Stimulated activated CD8-positive, alpha-beta memory T cell treated with anti-CD3 and anti-CD28 coated beads, Interleukin-4, amount 100 ng/mL, for 48 hours (primary cell): Measurements from ENCODE around the gene FAM53A.
"Not testable (repeated sequence)": the region's sequence is repeated elsewhere in the genome, so short reads cannot be mapped to it uniquely, and the experiment has no call there.

Experiments
- DNase-seq: peaks from one replicate; pipeline ENCODE4 v3.0.0-alpha.2; 2020

Gene FAM53A

DNA sequence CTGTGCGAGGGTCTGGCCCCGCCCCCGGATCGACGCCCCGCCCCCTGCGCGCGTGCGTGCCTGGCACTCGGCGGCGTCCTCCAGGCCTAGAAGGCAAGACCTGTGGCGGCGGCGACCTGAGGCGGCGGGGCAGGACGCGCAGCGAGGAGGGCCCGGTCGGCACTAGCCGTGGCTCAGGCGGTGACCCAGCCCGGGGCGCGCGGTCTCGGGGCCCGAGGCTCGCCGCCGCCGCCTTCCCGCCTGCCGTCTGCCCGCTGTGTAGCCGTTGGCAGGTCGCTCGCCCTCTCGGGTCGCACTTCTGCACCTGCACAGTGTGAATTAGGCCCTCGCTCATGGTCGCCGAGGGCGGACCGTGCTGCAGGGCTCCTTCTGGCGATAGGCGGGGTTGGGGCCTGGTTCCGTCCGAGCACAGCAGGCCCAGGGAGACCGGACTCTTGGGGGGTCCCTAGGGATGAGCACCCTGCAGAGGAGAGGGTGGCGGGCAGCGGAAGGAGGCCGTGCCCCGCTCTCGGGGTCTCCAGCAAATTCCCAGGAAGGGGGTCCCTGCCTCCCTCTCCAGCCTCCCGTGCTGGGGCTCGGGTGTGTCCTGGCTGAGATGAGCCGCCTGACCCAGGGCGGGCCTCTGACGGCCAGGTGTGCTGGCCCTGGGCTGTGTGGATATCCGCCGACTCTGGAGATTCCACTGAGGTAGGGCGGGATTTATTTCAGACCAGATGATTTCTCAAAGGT, 557 bp upstream of the FAM53A start:
- DNase-seq, result peak; percentile 98

DNA sequence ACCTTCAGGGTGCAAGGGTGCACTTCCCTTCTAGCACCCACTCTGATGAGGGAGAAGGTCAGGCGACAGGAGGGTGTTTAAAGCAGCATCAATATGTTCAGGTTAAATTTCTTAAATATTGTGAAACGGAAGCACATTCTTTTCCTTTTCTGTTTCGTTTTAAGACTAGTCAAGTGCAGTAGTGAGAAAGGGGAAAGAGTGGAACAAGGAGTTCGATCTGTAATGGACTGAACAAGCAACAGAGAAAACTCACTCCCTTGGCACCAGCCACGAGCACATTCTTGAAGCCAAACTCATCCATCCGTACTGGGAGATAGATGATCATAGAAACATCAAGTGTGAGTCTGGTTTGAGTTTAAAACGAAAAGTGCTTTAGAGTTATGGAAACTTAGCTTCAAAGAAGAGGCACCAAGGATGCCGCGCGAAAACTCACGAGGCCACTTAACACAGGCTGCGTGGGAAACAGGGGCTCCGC, 815 bp downstream of the FAM53A start:
- no peak for DNase-seq

DNA sequence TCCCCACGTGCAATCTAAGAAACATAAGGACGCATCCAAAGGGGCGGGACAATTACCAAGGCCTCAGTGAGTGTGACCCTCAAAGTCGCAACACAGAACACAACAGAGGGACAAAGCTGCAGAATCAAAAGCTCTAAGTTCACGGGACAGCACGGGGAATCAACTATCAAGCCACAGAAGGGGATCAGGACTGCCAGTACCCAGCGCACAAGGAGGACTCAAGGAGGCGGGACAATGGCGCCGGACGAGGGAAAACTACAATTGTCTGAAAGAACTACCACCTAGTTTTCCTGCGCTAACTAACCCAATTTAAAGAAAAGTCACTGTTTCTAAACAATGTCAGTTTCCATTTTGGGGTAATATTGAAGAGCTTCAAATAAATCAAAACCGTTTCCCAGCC, 1.3 kb downstream of the FAM53A start:
- DNase-seq, result no peak

DNA sequence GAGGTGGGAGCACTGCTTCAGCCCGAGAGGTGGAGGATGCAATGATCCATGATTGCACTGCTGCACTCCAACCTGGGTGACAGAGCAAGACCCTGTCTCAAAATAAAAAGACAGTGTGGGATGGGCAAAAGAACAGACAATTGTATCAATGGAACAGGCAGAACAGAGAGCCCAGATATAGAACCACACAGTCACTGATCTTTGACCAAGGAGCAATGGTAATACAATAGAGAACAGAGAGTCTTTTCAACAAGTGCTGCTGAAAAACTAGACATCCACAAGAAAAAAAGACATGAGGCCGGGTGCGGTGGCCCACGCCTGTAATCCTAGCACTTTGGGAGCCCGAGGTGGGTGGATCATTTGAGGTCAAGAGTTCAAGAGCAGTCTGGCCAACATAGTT, 5.9 kb downstream of the FAM53A start:
- DNase-seq, result no peak

DNA sequence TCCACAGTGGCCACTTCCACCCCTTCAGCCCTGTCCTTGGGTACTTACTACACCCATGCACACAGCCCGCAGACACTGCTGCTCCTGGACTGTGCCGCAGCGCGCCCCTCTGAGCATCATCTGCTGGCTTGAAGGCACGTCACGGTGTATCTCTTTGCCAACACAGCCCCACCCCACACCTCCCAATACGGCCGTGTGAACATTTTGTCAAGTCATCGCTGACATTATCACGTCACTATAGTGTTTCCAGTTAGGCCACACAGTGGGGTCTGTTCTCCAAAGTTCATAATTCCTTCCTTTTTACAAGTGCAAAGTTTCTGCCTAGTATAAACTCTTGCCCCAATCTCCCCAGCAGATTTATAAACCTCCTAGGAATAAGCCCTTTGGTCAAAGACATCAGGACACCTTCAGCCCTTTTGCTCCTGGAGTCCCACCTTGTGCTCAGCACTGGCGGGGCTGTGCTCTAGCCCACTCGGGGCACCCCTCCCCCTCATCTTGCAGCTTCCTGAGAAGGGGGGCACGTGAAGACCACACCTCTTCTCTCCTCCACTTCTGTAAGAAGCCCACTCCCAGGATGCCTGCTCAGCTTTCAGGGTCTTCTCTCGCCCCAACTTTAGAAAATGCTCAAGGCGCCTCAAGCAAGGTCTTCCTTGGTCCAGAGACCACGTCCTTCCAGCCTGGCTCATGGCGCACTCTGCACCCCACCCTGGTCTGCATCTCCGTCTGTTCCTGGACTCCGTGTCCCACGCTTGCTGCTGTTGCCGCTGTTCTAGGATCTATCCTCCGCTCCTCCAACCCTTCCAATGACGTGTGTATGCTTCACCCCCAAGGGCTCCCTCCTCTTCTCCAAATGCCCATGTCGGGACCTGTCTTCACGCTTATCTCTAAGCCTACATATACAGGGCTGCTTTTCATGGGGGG, 7.2 kb downstream of the FAM53A start:
- no peak for DNase-seq

DNA sequence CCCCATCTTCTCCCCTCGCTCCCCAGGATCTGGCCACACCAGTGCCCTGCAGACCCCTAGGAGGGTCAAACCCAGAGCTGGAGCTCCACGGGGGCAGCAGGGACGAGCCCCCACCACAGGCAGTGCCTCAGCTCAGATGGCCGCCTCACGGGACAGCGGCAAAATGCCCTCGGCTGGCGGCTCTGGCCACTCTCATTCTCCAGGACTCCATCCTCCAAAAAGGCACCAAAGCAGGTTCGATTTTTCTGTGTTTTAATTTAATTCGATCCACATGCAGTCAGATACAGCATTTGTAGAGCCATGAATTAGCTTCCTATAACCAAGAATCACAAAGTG, 8.3 kb downstream of the FAM53A start:
- DNase-seq, result no peak

DNA sequence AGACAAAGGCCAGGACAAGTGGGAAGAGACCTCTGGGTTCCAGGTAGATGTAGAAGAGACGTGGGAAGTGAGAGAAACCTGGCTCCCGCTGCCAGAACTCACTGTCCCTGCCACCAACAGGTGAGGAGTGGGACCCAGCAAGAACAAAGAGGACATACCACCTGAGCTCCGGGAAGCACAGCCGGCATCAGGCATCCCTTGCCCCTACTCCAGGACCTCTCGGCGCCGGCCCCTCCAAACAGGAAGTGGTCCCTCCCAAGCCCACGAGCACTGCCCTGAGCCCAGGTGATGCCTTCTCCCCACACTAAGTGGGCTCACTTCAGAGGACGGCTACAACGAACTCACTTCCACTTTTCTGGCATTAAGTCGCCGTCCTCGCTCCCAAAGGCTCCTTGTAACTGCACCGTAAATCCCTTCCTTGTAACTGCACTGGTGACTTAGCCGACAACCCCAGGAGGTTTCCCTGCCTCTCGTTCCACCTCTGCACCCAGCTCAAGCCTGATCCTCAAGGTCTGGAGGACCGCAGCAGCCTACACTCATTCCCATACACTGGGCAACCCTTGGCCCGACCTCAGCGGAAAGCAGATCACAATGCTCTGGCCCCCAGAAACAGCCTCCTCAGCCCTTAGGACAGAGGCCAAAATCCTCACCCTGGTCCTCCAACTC, 8.8 kb downstream of the FAM53A start:
- DNase-seq, result no peak

DNA sequence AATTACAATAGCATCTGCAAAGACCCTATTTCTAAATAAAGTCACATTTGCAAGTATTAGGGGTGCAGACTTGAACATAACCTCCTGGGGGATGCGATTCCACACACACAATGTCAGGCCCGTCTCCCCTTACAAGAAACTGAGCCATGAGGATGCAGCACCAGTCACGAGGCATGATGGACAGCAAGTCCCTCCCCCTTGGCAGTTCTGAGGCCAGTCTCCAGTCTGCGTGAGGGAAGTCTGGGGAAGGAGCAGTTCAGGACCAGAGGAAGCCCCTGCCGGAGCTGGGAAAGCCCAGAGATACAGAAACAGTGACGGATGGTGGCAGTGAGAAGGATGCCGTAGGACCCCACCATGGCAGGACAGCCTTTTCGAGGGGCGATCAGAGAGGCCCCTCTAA, 9.4 kb downstream of the FAM53A start:
- DNase-seq, result no peak

DNA sequence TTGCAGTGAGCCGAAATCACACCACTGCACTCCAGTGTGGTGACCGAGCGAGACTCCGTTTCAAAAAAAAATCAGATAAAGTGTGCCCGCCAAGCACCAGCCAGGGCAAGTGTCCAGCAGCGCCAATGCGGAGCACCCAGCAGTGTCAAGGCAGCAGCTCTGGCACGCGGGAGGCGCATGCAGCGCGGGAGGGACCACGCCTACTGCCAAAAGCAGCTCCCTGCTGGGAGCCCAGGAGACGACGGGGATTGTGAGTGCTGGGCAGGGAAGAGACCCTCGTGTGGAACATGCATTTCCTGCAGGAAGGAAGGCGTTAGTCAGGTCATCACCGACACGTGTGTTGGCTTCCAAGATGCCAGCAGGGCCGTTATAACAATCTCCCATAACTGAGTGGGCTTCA, 10.4 kb downstream of the FAM53A start:
- DNase-seq, result no peak

DNA sequence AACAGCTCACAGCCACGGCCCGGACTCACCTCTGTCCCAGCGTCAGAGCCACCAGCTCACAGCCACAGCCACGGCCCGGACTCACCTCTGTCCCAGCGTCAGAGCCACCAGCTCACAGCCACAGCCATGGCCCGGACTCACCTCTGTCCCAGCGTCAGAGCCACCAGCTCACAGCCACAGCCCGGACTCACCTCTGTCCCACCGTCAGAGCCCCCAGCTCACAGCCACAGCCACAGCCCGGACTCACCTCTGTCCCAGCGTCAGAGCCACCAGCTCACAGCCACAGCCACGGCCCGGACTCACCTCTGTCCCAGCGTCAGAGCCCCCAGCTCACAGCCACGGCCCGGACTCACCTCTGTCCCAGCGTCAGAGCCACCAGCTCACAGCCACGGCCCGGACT, 13.1 kb downstream of the FAM53A start:
- DNase-seq, result not testable (repeated sequence)

DNA sequence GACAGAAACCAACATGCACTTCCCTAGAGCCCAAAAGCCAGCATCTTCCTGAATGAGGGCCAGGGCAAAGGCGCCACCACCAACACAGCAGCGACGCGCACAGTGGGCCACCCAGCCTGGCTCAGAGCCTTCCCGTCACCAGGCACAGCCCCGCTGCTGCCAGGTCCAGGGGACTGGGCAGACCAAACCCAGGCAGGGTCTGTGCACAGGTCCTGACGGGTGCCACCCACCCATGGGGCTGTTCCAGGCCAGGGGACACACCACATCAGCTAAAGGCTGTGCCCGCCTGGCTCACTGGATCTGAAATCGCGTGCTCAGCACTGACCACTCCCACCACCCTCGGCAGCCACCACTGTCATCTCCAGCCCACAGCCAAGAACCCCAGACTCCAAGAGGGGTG, 13.8 kb downstream of the FAM53A start:
- DNase-seq, result no peak

DNA sequence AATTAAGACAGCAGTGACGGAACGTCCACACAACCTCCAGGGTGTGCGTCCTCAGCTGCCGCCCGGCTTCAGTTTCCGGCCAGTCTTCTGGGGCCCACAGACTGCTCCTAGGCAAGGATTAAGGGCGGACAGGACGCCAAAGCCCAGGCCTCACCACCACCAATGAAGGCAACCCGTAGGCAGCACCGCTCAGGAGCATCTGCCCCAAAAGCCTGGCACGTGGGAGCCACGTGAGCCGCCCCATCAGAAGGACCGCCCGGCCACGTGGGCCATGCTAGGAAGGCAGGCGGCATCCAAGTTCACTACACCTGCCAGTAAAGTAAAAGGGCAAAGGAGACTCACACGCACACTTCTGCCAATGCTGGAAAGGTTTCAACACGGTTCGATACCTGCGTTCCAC, 14.3 kb downstream of the FAM53A start:
- DNase-seq, result no peak

DNA sequence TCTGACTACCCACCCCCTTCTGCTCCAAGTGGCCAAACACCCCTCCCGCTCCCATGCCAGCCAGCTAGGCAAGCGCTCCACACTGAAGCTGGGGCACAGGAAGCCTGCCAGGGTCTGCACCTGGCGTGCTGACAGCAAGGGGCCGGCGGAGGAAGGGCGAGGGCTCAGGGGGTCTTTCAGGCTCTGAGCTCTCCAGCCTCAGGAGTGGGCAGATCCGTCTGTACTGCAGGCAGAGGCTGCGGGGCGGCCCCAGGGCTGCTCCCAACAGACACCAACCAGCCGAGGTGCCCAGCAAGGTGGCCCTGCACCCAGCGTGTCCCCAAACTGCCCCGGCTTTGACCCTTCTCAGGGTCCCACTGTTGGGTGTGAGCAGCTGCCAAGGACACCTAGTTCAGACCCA, 14.8 kb downstream of the FAM53A start:
- no peak for DNase-seq

DNA sequence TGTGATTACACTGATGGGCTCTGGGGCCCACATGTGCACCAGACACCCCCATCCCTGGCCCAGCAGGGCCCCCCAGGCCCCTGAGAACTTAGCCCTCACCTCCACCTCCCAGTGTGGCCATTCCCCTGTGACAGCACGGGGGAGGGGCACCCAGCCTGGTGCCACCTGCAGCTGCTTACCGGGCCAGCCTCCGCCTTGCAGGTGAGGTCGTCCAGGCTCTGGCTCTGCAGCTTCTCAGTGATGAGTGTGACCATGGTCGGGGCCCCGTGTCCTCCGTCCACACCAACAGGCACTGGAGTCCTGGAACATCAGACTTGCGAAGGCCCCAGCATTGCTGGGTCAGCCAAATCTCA, 15.6 kb downstream of the FAM53A start:
- no peak for DNase-seq

DNA sequence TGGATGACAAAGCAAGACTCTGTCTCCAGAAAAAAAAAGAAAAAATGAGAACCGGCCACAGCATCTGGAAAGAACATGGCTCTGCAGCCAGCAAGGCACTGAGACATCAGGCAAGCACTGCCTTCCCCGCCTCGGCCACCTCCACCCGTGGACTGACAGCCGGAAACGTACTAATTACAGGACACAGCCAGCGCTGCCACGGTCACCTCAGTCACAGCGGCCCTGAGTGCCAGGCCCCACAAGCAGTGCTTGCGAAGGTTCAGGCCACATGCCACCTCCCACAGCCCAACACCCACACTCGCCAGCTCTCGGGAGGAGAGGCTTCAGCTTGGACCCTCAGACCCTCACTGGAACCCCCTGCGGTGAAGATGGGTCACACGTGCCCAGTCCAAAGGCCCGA, 16.8 kb downstream of the FAM53A start:
- DNase-seq, result no peak

DNA sequence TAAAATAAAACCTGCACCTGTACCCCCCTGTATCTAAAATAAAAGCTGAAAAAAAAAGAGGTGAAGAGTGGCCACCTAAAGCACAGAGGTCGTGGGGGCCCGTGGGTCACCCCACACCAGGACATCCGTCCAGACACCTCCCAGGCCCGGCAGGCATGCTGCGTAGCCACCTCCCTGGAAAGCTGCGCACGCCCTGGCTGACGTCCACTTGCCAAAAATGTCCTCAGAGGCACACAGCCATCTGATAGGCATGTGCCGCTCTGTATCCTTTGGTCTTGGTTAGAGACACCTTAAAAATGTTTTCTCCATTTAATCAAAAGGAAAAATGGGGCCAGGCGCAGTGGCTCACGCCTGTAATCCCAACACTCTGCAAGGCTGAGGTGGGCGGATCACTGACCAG, 17.7 kb downstream of the FAM53A start:
- DNase-seq, result no peak

DNA sequence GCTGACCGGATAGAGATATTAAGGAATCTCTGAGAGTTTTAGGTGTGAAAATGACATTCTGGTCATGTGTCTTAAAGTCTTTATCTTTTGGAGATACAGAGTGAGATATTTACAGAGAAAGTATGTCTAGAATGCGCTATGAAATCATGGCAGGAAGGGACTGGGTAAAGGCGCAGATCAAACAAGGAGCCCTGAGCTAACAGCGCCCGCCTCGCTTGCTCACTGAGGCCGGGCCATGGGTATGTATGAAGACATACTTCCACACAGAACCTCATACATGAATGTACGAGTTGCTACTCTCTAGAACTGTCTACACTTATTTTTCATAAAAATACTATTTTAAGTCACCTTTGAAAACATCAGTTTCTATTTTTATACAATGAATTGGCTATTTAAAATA, 20.0 kb downstream of the FAM53A start:
- no peak for DNase-seq

DNA sequence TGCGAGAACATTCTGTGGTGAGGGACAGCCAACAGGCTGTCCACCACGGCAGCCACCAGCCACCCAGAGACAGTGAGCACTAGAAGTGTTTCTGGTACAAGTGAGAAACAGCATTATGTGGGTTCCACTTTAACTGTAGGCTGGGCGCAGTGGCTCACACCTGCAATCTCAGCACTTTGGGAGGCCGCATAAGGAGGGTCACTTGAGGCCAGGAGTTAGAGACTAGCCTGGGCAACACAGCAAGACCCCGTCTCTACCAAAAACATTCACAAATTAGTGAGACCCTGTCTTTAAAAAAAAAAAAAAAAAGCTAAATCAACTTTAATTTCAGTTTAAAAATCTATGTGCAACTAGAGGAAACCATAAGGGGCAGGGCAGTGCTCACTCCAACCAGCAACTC, 20.6 kb downstream of the FAM53A start:
- DNase-seq, result no peak

DNA sequence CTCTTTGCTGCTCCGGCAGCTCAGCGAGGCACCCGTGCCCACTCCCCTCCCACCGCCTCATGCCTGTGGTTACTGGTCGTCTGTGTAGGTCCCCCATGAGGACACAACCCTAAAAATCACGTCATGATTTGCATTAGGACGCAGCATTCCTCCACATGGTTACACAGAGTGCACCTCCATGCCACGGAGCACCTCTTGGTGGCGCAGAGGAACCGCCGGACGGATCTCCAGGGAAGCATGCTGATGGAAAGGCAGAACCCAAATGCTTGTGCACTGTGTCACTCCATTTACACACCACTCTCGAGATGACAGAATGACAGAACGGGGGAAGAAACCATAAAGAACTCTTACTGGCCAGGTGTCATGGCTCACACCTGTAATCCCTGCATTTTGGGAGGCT, 22.4 kb downstream of the FAM53A start:
- DNase-seq, result no peak

DNA sequence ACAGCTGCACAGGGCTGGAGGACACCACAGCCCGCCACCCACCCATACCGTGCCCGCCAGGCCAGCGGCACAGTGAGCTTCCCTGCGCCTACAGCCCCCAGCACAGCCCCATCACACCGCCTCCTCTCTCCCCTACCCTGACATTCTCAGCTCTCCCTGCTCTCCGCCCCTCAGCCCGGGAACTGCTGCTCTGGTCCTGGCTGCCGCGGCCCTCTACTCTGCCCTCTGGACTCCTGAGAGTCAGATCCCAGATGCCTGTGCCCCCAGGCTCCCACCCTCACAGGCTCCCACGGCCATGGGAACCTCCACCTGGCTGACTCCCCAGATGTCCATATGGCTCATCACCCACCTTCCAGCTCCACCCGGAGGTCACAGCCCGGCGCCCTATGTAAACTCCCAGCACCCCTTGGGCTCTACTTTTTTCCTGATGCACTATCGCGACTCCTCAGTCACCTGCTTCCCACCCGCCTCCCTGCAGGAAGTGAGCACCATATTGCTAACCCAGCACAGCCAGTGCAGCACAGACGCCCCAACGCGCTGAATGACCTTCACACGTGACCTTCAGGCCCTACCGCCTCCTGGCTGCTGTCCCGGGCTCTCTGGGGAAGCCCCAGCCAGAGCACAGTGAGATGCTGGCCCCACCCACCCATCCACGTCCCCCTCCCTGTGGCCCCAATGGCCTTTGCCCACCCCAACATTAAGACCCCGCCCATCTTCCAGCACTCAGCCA, 23.0 kb downstream of the FAM53A start:
- DNase-seq, result no peak

DNA sequence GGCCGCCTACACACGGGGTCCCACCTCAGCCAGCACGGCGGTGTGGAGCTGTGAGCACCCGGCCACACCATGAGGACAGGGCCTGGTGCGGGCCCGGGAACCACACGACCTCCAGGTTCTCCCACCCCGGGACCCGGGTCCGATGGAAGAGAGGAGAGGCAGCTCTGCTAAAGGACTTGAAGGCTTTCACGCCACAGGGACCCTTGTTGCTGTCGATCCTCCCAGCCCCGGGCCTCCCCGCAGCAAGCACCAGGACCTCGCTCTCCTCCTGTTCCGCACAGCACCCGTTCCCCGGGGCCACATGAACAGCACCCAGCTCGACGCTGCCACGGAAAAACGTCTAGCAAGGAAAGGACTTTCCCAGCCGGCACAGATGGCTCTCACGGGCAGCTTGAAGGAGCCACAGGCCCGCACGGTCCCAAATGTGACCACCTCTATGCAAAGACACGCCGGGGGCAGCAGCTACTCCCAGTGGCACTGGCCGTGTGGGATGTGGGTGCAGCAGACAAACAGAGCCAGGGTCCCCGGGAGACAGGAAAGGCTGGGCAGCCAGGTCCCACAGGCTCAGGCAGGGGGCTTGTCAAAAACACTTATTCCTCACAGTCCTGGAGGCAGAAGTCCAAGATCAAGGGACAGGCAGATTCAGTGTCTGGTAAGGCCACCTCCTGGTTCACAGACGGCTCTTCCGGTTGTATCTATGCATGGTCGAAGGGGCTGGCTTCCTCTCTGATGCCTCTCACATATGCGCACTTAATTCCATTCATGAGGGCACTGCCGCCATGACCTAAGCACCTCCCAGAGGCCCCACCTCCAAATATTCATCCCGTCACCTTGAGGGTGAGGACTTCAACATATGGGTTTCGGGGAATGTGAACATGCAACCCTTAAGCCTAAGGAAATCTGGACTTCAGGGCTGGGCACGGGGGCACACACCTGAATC, 24.7 kb downstream of the FAM53A start:
- no peak for DNase-seq

DNA sequence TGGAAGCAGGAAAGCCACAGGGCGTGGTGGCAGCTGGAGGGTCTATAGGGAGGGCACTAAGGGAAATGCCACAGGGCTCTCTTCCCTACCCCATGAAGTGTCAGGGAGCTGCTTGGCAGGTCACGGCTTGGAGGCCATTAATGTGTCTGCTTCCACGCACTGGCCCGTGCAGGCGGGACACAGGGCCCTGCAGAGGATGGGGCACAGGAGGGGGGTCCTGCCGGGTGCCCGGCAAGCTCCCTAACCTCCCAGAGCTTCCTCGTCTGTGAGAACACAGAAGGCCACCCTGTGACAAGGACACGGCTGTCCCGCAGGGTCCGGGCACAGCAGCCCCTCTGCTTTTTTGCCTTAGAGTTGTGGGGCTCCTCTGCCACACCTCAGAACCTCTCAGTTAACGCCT, 25.5 kb downstream of the FAM53A start:
- no peak for DNase-seq
